ENCODE measurements around the gene ITGA3.

GRCh38 chr17:50023520-50023919 is 32.4 kb upstream of the ITGA3 start:
- TF ChIP-seq CTCF (IDR thresholded peaks at IDR 0.05) = no peak
- no peak for TF ChIP-seq EP300 (IDR thresholded peaks at IDR 0.05)

Data from upper lobe of left lung (tissue), 4 donors.